Smooth muscle cell of the brain vasculature (primary cell): ENCODE measurements around the gene PARP11.

Experiments
- DNase-seq: peaks from one replicate; pipeline ENCODE4 v3.0.0-alpha.2; 2012; ENCODE audit warnings: low read depth, low spot score

The PARP11 gene

DNA sequence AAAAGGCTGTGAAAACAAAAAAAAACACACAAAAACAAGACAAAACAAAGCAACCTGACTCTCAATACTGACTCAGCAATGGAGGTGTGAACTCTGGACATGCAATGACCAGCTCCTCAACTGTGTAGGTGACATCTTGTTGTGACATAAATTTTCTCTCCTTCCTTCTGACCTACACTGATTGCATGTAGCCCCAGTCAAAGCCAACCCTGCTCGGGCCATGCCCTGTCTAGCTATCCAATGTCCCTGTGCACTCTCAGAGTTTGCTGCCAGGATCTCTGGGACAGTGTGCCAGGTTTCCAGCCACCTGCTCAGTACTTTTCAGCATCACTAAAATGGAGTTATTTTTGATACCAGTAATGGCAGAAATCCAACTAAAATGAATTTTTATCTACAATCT is 101.3 kb downstream of the PARP11 start:
- DNase-seq, result no peak

DNA sequence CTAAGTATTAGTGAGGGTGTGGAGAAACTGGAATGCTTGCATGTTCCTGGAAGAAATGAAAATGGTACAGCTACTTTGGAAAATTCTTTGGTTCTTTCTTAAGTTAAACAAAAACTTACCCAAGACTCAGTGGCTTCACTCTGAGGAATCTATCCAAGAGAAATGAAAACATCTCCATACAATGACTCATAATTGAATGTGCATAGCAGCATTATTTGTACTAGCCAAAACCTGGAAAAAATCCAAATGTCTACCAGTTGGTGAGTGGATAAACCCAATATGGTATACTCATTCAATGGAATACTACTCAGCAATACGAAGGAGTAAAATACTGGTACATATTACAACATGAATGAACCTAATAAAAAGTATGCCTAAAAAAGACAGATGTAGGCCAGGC is 102.3 kb downstream of the PARP11 start:
- DNase-seq, result no peak

DNA sequence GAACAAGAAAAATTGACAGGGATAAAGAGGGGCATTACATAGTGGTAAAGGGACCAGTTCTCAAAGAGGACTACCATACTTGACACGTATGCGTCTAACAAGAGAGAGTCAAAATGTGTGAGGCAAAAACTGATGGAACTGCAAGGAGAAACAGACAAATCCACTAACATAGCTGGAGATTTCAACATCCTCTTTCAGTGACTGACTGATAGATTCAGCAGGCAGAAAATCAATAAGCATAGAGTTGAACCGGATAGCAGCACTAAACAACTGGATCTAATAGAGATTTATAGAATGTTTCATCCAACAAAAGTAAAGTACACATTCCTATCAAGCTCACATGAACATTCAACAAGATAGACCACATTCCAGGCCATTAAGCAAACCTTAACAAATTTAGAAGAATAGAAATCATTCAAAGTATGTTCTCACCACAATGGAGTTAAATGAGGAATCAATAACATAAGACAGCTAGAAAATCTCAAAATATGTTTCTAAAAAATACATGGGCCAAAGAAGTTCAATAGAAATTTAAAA is 104.2 kb downstream of the PARP11 start:
- no peak for DNase-seq

DNA sequence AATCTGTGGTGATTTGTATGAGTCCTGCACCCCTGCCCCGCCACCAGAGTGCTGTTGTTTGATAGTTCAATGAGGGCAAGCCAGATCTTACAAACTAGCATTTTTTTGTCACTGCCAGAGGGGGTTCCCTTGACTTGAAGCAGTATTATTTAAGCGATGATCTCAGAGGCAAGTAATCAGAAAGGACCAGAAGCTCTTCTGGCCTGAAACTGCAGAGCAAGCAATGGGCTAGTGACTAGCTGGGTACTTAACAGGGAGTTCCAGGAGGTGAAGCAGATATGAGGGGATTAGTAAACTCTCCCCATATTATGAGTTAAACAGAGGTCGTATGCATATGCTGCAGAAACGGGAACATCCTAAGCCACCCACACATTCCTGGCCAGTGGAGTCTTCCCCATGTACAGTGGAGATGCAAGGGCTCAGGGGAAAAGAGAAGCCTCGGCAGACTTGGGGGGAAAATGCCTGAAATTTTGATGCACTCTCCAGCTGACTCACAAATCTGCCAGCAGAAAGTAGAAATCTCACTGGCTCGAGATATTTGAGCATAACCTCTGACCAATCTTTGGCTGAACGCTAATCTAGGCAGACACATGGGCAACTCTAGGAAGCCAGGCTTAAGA is 112.0 kb downstream of the PARP11 start:
- no peak for DNase-seq

DNA sequence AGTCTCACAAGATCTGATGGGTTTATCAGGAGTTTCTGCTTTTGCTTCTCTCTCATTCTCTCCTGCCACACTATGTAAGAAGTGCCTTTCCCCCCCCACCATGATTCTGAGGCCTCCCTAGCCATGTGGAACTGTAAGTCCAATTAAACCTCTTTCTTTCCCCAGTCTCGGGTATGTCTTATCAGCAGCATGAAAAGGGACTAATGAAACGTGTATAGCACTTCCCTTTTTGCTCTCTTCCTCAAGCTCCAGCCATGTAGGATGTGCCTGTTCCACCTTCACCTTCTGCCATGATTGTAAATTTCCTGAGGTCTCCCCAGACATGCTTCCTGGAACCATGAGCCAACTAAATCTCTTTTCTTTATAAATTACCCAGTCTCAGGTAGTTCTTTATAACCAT is 113.3 kb downstream of the PARP11 start:
- no peak for DNase-seq
